ENCODE data around the gene CNTNAP2.
A peak's percentile ranks its signal among the peaks of the same experiment; 100 is the strongest.
"Not testable (repeated sequence)": the region's sequence is repeated elsewhere in the genome, so short reads cannot be mapped to it uniquely, and the experiment has no call there.

Gene CNTNAP2

DNA sequence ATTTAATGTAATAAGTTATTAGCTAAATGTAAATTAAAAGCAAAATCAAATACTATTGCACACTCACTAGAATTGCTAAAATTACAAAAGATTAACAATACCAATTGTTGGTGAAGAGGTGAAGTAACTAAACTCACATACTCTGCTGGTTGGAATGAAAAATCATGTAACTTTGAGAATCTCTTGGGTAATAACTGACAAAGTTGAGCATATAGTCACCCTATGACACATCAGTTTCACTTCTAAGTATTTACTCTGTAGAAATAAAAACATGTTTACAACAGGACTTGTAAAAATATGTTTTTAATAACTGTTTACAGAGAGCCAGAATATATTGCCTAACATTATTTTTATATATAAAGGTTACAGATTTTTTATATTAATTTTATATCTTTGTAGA lies 33.6 kb downstream of the CNTNAP2 start:
- DNase-seq, result no peak

GRCh38 chr7:146172112-146172511 lies 55.5 kb downstream of the CNTNAP2 start:
- DNase-seq, result no peak

DNA sequence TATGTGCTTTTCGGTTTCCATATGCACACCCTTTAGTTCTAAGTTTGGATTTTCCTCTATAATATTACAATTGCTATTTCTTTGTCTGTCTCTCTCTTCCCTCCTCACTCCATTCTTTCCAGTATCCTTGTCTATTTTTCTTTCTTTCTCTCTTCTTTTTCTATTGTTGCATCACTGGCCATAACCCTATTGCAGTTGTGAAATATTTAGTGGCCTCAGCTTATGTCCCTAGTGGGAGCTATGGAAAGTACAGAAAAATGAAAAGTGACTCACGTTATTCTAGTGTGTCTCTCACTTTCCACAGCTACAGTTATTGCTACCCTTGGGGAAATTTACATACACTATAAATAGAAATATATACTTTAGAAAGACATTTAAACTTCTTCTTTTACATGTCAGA lies 59.1 kb downstream of the CNTNAP2 start:
- DNase-seq, result no peak

DNA sequence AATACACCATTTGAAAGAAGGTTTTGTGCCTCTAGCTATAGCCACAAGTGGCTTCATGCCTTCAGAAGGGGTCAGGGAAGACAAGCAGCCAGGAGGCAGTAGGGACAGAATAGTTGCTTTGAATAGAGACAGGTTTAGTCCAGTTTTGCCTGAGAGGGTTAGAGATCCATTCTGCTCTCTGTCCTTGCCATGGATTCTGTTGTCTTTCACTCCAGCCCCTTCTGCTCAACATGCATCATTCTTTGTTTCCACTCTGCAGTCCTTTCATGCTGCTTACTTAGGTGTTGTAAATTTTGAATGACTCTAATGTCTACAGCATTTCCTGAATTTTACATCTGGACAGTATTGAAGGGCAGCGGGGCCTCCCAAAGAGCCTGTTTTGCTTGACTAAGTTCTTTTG lies 60.3 kb downstream of the CNTNAP2 start:
- no peak for DNase-seq

DNA sequence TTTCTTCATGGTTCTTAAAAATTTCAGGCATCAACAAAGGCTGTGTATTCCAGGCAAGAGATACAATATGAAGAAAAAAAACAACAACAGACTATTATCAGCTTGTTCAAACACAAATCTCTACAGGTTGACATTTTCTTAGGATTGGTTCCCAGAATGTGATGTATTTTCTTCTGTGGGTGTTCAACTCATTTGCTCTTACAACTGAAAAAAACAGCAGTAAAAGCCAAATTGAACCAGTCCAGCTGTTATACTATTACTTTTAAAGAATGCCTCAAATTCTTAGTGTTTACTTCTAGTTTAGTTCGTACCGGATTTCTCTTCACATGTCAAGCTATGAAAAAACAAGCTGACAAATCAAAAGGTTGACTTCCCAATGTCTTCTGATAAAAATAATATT lies 60.7 kb downstream of the CNTNAP2 start:
- DNase-seq, result no peak

GRCh38 chr7:146185844-146186243 lies 69.2 kb downstream of the CNTNAP2 start:
- DNase-seq, result no peak

- DNase-seq, result not testable (repeated sequence)
Observed at GRCh38 chr7:146191428-146191827, 74.8 kb downstream of the CNTNAP2 start.

- DNase-seq, result no peak
Observed at GRCh38 chr7:146201945-146202344, 85.3 kb downstream of the CNTNAP2 start.

GRCh38 chr7:146206270-146206669 lies 89.7 kb downstream of the CNTNAP2 start:
- no peak for DNase-seq

GRCh38 chr7:146208492-146208891 lies 91.9 kb downstream of the CNTNAP2 start:
- DNase-seq, result no peak

DNA sequence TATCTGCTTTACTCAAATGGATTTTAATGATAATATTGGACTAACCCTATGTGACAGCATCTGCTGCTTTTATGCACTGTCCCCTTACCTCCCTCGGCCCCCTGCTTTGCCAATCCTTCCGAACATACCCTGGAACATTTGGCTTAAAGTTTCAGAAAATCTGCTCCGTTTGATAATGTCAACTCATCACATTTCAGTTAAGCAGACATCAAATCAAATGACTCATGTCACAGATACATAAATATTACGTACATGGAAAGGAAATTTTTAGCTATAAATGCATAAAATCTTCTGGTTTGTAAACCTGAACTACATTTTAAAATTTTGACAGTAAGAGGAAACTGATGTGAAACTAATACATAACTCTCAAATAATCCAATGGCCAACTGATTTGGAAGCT lies 98.2 kb downstream of the CNTNAP2 start:
- no peak for DNase-seq

DNA sequence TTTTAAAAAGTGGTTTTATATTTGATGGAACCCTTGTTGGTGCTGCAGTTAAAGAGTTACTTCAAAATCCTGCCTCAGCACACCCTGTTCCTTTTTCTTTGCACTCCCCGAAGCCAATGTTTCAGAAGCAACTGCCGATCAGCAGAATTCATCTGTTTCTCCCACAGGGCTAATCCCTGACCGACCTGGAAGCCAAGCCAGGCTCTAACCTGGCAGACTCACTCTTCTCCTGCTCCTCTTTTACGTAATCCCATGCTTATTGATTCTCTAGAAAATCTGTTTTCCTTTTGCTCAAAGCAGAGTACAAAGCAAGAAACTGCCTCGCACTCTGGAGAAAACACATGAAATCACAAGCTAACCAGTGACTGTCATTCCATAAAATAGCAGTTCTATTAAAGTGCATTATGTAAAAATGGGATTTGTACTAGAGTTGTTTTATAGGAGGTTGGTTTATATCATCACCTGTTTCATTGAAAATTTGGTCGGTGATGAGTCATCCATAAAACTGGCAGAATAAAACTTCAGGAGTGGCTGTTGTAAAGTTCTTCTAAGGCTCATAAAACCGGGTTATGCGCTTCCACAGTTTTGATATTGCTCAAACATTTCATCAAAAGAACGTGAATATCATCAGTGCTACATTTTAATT lies 99.9 kb downstream of the CNTNAP2 start:
- no peak for DNase-seq

DNA sequence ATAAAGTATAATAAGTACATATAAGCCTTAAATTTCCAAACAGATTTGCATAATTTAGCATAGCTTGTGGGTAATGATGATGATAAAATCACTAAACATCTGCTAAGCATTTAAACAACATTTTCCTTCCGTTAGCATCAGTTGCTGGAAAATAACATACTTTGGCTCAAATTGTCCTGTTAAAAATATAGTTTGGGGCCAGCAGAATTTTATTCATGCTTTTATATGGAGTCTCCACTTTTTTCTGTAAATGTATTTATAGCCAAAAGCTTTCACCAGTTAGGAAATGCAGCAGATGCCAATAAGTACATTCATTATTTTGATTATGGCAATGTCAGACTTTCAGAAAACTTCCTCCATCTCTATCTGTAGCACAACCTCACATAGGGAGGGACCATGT lies 107.2 kb downstream of the CNTNAP2 start:
- no peak for DNase-seq

DNA sequence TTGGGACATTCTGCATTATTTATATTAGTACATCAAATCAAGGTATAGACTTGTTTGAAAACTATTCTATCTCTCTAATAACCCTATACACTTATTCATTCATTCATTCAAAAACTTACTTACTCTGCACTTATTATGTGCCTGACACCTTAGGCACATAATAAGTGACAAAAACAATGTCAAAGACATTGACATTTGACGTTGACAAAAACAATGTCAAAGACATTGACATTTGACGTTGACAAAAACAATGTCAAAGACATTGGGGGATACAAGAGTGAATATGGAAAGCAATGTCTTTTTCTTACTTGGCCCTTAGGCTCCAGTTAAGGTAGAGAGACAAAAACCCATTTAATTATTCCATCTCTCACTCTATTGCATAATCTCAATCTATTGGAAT lies 116.0 kb downstream of the CNTNAP2 start:
- no peak for DNase-seq

- DNase-seq, result peak; percentile 4 to 27
Observed at GRCh38 chr7:146235195-146235594, 118.6 kb downstream of the CNTNAP2 start.

DNA sequence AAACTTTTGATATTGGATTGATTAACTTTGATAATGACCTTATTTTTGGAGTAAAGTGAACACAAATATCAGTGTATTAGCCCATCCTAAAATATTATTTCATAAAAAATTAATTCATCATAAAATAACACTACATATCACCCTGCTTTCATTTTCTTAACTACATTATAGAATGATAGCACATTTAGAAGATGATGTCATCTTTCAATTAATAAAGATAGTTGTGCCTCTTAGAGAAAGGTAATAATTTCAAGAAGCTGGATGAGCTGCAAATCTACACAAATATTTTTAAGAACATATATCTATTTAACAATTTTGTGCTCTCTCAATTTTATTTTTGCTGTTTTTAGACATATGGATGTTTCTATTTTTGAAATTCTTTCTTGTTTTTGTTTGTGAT lies 126.1 kb downstream of the CNTNAP2 start:
- DNase-seq, result no peak

DNA sequence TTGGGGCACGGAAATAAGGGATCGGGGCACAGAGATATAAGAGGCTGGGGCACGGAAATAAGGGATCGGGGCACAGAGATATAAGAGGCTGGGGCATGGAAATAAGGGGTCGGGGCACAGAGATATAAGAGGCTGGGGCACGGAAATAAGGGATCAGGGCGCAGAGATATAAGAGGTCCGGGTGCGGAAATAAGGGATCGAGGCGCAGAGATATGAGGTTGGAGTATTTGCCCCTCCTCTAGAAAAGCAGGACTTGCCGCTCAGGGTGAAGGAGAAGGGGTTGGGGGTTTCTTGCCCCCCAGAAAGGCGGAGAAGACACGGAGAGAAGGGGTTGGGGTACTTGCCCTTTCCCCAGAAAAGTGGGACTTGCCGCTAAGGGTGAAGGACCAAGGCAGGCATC lies 131.4 kb downstream of the CNTNAP2 start:
- DNase-seq, result not testable (repeated sequence)

GRCh38 chr7:146248744-146249143 lies 132.1 kb downstream of the CNTNAP2 start:
- not testable (repeated sequence) for DNase-seq

DNA sequence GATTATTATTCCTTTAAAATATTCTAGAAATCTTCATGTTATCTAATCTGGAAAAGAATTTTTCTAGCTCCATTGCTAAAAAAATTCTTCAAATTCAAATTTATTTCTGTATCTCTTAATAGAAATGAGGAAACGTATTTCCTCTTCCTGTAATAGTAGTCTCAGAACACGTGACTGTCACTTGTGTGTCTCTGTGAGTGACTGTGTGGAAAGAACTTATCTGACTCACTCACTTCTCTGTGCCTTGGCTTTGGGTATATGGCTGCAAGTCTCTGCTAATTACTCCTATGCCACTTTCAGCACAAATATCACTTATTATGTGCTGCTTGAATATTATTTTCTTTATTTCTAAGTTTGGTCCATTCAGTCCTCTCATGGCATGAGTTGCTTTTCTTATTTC lies 132.7 kb downstream of the CNTNAP2 start:
- no peak for DNase-seq

GRCh38 chr7:146255609-146256008 lies 139.0 kb downstream of the CNTNAP2 start:
- DNase-seq, result no peak

DNA sequence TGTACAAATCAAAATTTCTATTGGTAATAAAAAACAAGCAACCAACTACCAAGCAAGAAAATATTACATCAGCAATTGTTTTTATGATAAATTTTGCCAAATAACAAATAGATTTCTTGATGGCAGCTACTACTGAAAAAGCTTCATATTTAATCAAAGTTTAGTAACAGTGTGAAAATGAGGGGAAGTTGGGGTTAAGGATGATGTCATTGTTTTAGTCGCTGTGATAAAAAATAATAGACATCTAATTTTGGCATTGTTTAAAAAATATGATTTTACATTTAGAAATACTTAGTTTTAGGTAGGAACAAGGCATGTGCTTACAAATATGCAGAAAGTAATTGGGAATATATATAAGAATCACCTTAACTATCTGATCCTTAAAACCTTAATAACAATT lies 145.9 kb downstream of the CNTNAP2 start:
- no peak for DNase-seq

DNA sequence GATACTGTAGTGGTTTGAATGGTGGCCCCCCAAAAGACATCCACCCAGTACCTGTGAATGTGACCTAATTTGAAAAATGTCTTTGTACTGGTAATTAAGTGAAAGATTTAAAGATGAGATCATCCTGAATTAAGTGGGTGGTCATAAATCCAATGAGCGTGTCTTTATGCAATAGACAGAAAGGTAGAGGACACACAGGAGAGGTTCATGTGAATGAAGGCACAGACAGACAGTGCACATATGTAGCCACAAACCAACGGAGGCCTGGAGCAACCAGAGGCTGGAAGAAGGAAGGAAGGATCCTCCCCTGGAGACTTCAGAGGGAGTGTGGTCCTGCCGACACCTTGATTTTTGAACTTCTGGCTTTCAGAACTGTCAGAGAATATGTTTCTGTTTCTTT lies 160.3 kb downstream of the CNTNAP2 start:
- DNase-seq, result no peak

DNA sequence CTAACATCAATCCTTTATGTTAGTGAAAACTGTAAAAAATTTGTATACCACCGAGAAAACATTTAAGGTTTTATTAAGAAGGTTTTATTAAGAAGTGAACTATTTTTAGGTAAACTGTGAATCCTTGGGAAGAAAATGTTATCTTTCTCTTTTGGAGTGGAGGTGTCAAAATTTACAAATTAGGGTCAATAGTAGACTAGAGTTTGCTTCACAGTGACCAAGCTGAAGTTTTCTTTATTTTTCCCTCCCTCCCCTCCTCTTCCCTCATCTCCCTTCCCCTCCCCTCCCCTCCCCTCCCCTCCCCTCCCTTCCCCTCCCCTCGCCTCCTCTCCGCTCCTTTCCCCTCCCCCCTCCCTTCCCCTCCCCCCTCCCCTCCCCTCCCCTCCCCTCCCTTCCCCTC lies 168.8 kb downstream of the CNTNAP2 start:
- DNase-seq, result no peak

- DNase-seq, result no peak
Observed at GRCh38 chr7:146290746-146291145, 174.1 kb downstream of the CNTNAP2 start.

DNA sequence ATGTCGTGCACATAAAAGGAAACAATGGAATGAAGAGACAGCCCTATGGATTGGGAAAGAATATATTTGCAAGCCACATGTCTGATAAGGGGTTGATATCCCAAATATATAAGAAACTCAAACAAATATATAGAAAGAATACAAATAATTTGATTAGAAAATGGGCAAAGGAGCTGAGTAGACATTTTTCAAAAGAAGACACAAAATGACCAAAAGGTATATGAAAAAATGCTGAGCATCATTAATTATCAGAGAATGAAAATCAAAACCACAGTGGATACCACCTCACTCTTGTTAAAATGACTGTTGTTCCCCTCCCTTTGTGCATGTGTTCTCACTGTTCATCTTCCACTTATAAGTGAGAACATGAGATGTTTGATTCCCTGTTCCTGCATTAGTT lies 175.3 kb downstream of the CNTNAP2 start:
- DNase-seq, result no peak

DNA sequence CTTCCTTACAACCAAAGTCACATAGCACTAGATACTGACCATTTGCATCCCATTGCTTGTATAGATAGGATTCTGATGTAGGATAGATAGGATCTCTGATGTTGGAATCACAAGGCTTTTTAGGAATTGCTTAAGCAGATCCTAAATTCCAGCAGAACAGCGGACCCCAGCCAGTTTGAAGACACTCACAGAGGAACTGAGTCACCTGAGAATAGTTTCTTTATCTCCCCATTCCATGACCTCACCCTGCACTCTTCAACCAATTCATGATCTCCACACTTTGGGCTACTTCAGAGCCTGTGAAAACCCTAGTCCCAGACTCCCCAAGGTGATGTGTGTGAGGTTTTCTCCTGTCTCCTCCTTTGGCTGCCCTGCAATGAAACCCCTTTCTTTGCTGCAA lies 179.4 kb downstream of the CNTNAP2 start:
- no peak for DNase-seq

Measured in hippocampal formation (tissue), 2 donors.